ENCODE measurements around the gene SHCBP1L. TPM values are rescaled to one million over a fixed set of nuclear protein-coding genes. Genes with fewer than 3 reads are reported as not detected.

Gene SHCBP1L
- total RNA-seq, 1 experiment from 2014 or later: not detected

- intact Hi-C loops (cut with micrococcal nuclease; ENCODE audit: unreplicated experiment) (no loop called here), in situ Hi-C loops (cut with HindIII; ENCODE audit: low pct_unique_long_range_greater_than_20kb, low sequenced_read_pairs) (no loop called here)
- POLR2A ChIA-PET: no interaction called here
Measured at GRCh38 chr1:182869241-182869666, 83.7 kb downstream of the SHCBP1L start.

GRCh38 chr1:182867861-182868260 lies 85.1 kb downstream of the SHCBP1L start:
- in situ Hi-C loops (cut with HindIII; ENCODE audit: low pct_unique_long_range_greater_than_20kb, low sequenced_read_pairs) (no loop called here), intact Hi-C loops (cut with micrococcal nuclease; ENCODE audit: unreplicated experiment) (no loop called here)
- Histone ChIP-seq H3K27me3 (ENCODE audit: control insufficient read depth, insufficient read depth, low read length) (no peaks in the 10 kb centered on the region), H3K27ac (ENCODE audit: low read length) (no peak overlapping the region), H3K4me3 (ENCODE audit: low read depth in 2 of 2, low read length in 2 of 2) (no peak overlapping the region), H3K4me1 (ENCODE audit: control insufficient read depth, insufficient read depth, low read length) (no peaks in the 10 kb centered on the region), H3K36me3 (ENCODE audit: control insufficient read depth, insufficient read depth, low read length) (peaks cover 83% of the 10 kb centered on the region), H3K9me3 (ENCODE audit: control insufficient read depth, insufficient read depth, low read depth, low read length) (no peaks in the 10 kb centered on the region)
- BruUV-seq (replicated peaks): no TSS peak
- ATAC-seq (no peak), DNase-seq (ENCODE audit: low read depth, low spot score) (no peak)
- ChIA-PET CTCF (no interaction called here), POLR2A (no interaction called here)
- no peak for TF ChIP-seq TCF7L2 (IDR thresholded peaks at IDR 0.05; ENCODE audit: low read depth, low read length)
- TF ChIP-seq POLR2AphosphoS5 (IDR thresholded peaks at IDR 0.05; ENCODE audit: low read depth, low read length): no peak
- no peak for TF ChIP-seq SIN3A (IDR thresholded peaks at IDR 0.05; ENCODE audit: borderline replicate concordance, insufficient read depth, low read depth, low read length)
- TF ChIP-seq CTCF (IDR thresholded peaks at IDR 0.05): no peak

More at GRCh38 chr1:182869241-182869666, 83.7 kb downstream of the SHCBP1L start:
- Histone ChIP-seq H3K4me1 (ENCODE audit: control insufficient read depth, insufficient read depth, low read length) (no peaks in the 10 kb centered on the region), H3K27me3 (ENCODE audit: control insufficient read depth, insufficient read depth, low read length) (no peaks in the 10 kb centered on the region), H3K36me3 (ENCODE audit: control insufficient read depth, insufficient read depth, low read length) (peaks cover 87% of the 10 kb centered on the region), H3K4me3 (ENCODE audit: low read depth in 2 of 2, low read length in 2 of 2) (no peak overlapping the region), H3K27ac (ENCODE audit: low read length) (no peak overlapping the region), H3K9me3 (ENCODE audit: control insufficient read depth, insufficient read depth, low read depth, low read length) (no peaks in the 10 kb centered on the region)
- DNase-seq (ENCODE audit: low read depth, low spot score) (no peak), ATAC-seq (peak; percentile 51)
- CTCF ChIA-PET: no interaction called here
- TF ChIP-seq CTCF (IDR thresholded peaks at IDR 0.05) (no peak), POLR2AphosphoS5 (IDR thresholded peaks at IDR 0.05; ENCODE audit: low read depth, low read length) (no peak), TCF7L2 (IDR thresholded peaks at IDR 0.05; ENCODE audit: low read depth, low read length) (no peak), SIN3A (IDR thresholded peaks at IDR 0.05; ENCODE audit: borderline replicate concordance, insufficient read depth, low read depth, low read length) (no peak)
- TF ChIP-seq, protein P1, sequence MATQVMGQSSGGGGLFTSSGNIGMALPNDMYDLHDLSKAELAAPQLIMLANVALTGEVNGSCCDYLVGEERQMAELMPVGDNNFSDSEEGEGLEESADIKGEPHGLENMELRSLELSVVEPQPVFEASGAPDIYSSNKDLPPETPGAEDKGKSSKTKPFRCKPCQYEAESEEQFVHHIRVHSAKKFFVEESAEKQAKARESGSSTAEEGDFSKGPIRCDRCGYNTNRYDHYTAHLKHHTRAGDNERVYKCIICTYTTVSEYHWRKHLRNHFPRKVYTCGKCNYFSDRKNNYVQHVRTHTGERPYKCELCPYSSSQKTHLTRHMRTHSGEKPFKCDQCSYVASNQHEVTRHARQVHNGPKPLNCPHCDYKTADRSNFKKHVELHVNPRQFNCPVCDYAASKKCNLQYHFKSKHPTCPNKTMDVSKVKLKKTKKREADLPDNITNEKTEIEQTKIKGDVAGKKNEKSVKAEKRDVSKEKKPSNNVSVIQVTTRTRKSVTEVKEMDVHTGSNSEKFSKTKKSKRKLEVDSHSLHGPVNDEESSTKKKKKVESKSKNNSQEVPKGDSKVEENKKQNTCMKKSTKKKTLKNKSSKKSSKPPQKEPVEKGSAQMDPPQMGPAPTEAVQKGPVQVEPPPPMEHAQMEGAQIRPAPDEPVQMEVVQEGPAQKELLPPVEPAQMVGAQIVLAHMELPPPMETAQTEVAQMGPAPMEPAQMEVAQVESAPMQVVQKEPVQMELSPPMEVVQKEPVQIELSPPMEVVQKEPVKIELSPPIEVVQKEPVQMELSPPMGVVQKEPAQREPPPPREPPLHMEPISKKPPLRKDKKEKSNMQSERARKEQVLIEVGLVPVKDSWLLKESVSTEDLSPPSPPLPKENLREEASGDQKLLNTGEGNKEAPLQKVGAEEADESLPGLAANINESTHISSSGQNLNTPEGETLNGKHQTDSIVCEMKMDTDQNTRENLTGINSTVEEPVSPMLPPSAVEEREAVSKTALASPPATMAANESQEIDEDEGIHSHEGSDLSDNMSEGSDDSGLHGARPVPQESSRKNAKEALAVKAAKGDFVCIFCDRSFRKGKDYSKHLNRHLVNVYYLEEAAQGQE (IDR thresholded peaks at IDR 0.05; ENCODE audit: insufficient read depth in 1 of 2, low read depth in 2 of 2, low read length in 1 of 2): no peak
- no TSS peak for BruUV-seq (replicated peaks)
